C4-2B (cell line): ENCODE results near the gene RNU1-3.

Experiments
- CTCF ChIP-seq: fragments of 450-650 bp; conservative IDR thresholded peaks from 2 replicates; pipeline ENCODE4 v1.5.1; 2017; ENCODE audit warnings: mild to moderate bottlenecking
- ZFX ChIP-seq: fragments of 450-650 bp; IDR thresholded peaks from 2 replicates; pipeline ENCODE4 v1.6.1; 2017

- peak; percentile 11; the same call in 1 of the 2 replicates for TF ChIP-seq CTCF
- 0 out of 2 replicates have a peak, but pooled peaks have one; percentile 17 for TF ChIP-seq ZFX
These were observed 22.1 kb downstream of the RNU1-3 start for GRCh38 chr1:16644482-16645270.
